ENCODE measurements around the gene PSMB5. TPM values are rescaled to one million over a fixed set of nuclear protein-coding genes. Genes with fewer than 3 reads are reported as not detected.

PSMB5 gene
- total and polyA plus RNA-seq, 2 of the 13 experiments (the other 11 are each of a cell fraction or from before 2014, with no cell fraction given): 705 to 871 TPM

- TF ChIP-seq ZNF589 (CRISPR knock-in tag; conservative IDR thresholded peaks at IDR 0.05) (no peak), ZNF503 (CRISPR knock-in tag; IDR thresholded peaks at IDR 0.05) (0 out of 2 replicates have a peak, but pooled peaks have one; percentile 32), ZNF598 (CRISPR knock-in tag; IDR thresholded peaks at IDR 0.05; ENCODE audit: borderline replicate concordance) (no peak), ZNF512 (CRISPR knock-in tag; IDR thresholded peaks at IDR 0.05) (no peak), ZNF550 (CRISPR knock-in tag; IDR thresholded peaks at IDR 0.05; ENCODE audit: borderline replicate concordance) (peak; percentile 91; the same call in 1 of the 2 replicates), ZNF782 (CRISPR knock-in tag; IDR thresholded peaks at IDR 0.05; ENCODE audit: borderline replicate concordance) (no peak), KDM2A (CRISPR knock-in tag; IDR thresholded peaks at IDR 0.05; ENCODE audit: borderline replicate concordance, low read depth) (peak; percentile 40; the same call in 1 of the 2 replicates)
- TF ChIP-seq, protein P1, sequence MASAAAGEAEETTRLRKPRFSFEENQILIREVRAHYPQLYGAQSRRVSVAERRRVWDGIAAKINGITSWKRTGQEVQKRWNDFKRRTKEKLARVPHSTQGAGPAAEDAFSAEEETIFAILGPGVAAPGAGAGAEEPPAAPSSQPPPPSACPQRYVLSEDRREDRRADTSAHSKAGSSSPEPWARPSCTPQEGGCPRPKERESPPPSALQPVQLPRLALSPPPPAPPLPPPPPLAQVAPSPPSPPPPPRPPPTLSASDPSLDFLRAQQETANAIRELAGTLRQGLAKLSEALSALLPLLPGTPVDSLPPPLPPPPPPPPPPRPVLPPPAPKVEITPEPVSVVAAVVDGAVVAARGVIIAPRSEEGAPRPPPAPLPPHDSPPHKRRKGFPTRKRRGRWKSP (CRISPR knock-in tag; IDR thresholded peaks at IDR 0.05): no peak
- TF ChIP-seq, protein P2, sequence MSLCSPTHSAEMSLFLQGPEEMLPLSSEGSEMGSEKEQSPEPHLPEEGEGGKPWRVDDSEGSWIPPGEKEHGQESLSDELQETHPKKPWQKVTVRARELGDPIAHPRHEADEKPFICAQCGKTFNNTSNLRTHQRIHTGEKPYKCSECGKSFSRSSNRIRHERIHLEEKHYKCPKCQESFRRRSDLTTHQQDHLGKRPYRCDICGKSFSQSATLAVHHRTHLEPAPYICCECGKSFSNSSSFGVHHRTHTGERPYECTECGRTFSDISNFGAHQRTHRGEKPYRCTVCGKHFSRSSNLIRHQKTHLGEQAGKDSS (CRISPR knock-in tag; IDR thresholded peaks at IDR 0.05; ENCODE audit: borderline replicate concordance, low read depth): peak; percentile 60; the same call in 1 of the 2 replicates
Observed at GRCh38 chr14:22994762-22995275, 39.9 kb downstream of the PSMB5 start (continued).
